Activated CD4-positive, CD25-positive, alpha-beta regulatory T cell treated with anti-CD3 and anti-CD28 coated beads, Interleukin-2, amount 50 U/mL, for 24 hours (primary cell): ENCODE results near the gene WNK1.
"Not testable (repeated sequence)": the region's sequence is repeated elsewhere in the genome, so short reads cannot be mapped to it uniquely, and the experiment has no call there.

Experiments
- ATAC-seq, 2 donors: fragments of 150-1000 bp; cut with Tn5 transposase; one replicate each; pipeline ENCODE4 v1.10.0; 2021; ENCODE audit warnings: mild to moderate bottlenecking in 1 of 2, moderate library complexity in 1 of 2

The WNK1 gene

DNA sequence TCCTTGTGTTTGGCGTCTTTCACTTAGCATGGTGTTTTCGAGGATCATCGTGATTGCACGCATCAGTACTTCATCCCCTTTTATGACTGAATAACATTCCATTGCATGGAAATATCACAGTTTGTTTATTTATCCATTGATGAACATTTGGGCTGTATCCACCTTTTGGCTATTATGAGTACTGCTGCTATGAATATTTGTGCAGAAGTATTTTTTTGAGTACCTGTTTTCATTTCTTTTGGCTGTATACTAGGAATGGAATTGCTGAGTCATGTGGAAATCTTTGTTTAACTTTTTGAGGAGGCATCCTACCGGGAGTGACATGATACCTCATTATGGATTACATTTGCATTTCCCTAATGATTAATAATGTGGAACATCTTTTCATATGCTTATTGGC is 66.4 kb downstream of the WNK1 start:
- ATAC-seq = no peak

DNA sequence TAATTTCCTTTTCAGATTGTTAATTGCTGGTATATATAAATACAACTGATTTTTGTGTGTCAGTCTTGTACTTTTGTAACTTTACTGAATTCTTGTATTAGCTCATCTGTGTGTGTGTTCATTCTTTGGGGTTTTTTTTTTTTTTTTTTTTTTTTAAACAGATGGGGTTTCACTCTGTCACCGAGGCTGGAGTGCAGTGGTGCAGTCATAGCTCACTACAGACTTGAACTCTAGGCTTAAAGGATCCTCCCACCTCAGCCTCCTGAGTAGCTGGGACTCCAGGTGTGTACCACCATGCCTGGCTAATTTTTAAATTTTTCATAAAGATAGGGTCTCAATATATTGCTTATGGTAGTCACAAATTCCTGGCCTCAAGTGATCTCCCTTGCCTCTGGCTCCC is 68.0 kb downstream of the WNK1 start:
- peak; percentile 68 to 74 for ATAC-seq

DNA sequence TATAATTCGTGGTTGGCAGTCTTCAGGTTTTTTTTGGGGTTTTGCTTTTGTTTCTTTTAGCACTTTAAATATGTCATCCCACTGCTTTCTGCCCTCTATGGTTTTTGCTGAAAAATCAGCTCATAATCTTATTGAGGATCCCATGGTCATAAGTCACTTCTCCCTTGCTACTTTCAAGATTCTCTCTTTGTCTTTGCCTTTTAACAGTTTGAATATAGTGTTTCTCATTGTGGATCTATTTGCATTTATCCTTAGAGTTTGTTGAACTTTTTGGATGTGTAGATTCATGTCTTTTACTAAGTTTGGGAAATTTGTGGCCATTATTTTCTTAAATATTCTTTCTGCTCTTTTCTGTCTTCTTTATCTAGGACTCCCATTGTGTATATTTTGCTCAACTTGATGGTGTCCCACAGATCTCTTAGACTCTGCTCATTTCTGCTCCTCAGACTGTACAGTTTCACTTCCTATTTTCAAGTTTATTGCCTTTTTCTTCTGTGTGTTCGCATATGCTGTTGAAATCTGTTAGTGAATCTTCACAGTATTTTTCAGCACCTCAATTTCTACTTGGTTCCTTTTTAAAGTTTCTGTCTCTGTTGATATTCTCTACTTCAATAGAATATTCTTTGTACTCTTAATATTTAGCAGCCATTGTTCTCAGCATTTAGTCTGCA is 70.8 kb downstream of the WNK1 start:
- ATAC-seq = no peak

DNA sequence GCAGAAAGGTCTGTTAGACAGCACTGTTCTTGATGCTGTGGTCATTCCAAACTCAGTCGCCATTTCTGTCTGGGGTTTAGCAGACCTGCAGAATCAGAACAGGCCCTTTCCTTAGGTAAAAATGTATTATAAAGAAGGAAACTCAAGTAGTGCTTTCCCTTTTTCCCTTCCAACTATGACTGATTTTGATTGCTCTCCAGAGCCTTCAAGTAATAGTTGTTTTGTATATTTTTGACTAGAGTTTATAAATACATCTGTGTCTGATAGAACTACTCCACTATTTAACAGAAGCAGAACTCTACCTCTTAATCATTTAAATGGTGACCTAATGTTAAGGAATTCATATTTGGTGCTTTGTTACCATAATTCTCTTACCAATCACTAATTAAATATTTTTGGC is 74.0 kb downstream of the WNK1 start:
- no peak for ATAC-seq

DNA sequence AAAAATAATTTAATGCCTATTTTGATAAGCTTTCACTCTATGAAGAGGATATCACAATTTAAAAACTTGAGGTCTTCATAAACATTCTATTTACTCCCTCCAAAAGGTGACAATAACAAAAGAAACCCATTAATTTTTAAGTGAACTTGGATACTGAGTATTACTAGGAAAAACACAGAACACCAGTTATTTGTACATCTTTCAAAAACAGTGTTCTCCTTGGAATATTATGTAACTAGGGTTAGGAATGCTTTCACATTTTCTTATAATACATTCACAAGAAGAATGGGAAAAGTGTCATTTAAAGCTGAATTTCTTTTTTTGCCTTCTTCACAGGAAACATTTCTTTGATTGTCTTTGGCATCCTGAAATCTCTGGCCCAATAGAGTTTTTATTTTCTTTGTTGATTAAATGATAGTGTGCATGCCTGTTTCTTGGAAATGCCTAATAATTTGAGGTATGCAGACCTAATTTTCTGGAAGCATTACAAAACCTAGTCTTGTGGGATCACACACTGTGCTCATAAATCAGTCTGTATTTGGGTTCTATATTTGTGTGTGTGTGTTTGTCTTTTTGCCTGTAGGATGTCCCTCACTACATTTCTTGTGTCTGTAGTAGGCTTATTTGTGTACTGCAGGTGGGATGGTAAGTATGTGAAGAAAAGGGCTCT is 76.5 kb downstream of the WNK1 start:
- no peak for ATAC-seq

DNA sequence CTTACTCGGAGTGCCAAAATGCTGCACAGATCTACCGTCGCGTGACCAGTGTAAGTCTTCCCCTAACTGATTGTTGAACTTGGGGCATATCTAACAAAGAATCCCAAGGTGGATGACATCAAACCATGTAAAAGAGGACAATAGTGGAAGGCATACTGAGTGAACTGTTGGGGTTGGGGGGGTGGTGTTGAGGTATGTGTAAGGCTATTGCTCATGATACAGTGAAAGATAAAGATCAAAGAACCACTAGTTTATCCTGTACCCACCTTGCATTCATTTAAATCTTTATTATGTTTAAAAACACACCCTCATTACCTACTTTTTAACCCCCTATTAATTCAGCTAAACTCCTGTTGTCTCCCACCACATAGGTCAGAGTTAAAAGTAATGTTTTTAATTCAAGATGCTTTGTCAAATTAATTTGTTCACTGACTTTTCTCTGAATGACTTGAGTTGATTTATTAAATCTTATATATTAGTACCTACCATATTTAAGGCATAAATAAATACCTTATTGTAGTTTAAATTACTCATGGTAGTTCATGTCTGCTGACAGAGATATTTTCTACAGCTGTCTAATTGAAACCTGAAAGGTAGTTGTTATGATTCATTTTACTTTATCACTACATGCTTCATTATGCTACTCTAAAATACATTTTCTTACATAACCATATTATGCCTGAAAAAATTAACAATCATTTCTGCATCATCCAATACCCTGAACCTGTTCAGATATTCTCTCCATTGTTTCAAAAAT is 77.9 kb downstream of the WNK1 start:
- ATAC-seq = peak; percentile 72 to 77

DNA sequence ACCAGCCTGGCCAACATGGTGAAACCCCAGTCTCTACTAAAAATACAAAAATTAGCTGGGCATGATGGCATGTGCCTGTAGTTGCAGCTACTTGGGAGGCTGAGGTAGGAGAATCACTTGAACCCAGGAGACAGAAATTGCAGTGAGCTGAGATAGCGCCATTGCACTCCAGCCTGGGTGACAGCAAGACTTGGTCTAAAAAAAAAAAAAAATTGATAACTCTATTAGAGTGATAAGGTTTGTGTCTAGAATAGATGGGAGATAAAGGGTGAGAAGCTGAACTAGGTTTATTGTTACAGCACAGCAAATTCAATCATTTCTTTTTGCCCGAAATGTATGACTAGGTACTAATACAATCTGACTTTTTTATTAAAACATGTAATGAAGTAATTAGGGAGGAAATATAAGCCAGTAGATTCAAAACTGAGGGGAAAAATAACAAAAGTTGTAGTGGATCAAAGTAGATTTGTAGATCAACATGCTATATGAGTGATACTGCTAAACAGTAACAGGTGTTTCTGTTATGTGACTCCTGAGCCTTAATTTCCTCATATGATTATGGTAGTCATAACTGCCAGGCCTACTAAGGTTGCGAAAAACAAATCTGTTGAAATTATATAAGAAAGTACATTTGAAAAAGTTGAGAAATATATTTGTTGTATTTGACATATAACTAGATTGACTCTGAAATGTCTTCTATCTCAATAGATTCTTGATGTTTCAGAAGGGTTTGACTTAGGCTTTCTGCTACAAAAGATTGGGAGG is 83.6 kb downstream of the WNK1 start:
- peak in 1 of 2 donors; percentile 38 for ATAC-seq

DNA sequence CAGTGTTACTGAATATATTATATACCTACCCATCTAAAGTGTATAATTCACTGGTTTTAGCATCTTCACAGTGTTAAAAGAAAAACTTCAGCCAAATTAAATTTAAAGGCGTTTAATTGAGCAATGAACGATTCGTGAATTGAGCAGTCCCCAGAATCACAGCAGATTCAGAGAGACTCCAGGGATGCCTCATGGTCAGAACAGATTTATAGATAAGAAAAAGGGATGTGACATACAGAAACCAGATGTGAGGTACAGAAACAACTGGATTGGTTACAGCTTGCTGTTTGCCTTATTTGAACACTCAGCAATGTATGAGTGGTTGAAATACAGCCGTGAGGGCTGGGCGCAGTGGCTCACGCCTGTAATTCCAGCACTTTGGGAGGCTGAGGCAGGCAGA is 84.6 kb downstream of the WNK1 start:
- no peak for ATAC-seq

DNA sequence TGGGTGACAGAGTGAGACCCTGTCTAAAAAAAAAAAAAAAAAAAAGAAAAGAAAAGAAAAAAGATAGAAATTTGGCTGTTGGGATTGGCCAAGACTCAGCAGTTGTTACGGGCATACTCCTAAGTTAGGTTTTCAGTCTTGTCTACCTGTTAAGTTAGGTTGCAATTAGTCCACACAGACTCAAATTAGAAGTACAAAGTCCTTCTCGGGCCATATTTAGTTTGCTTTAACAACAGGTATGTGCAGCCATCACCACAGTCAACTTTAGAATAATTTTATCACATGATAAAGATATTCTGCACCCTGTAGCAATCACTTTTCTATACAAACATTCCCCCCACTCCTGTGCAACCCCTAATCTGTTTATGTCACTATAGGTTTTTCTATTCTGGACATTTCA is 85.2 kb downstream of the WNK1 start:
- no peak for ATAC-seq

DNA sequence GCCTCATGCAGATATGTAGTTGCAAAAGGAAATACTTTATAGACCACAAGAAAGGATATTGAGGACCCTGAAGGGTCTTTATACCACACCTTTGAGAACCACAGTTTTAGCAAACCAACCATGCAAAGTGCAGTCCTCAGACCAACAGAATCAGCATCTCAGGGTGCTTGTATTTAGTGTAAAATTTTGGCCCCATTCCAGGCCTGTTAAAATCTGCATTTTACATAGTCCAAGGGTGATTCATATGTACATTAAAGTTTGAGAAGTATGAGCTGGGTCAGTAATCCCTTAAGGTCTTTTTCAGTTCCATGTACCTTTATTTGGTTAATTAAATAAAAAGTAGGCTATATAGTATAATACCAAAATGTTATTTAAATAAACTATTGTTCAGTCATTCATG is 91.2 kb downstream of the WNK1 start:
- no peak for ATAC-seq

DNA sequence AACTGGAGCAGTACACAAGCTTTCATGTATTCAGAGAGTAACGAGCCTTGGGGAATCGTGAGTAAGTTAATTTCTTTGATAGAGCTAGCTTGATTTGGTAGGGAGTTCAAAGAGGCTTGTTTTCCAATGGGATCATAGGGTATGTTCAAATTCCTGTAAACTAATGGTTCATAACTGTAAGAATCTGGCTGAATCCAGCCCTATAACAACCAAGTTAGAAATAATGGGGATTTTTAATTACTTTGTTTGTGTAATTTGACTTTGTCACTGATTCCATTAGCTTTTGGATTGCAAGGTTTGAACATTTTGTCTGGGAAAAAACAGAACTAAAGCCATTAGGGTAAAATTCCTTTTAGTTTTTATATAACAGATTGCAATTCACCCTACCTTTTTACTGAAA is 94.0 kb downstream of the WNK1 start:
- no peak for ATAC-seq

DNA sequence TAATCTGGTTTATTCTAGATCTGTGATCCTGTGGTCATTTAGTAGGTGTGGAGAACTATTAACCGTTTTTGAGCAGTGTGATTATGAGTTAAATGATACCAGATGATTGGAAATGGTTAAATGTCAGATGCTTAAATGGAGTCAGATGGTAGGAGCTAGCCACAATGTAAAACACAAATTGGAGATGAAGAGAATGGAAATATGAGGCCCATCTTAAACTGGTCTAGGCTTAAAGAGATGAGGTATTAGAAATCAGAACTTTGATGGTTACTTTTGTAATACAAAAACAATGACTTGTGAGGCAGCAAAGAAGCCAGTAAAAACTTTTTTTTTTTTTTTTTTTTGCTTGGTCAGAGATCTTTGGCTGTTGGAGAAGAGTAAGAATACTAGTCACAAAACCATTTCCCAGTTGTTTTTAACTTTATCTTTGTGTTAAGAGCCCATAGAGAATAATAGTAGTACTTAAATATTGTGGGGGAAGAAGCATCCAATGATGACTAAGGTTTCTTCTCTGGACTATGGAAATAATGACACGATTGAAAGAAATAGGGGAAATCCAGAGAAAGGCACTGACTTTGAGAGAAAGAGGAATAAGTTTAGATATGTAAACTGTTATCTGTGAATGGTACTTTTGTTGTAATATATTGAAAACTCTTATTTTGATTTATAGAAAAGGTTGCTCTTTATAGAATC is 95.9 kb downstream of the WNK1 start:
- ATAC-seq = peak; percentile 78 to 79

DNA sequence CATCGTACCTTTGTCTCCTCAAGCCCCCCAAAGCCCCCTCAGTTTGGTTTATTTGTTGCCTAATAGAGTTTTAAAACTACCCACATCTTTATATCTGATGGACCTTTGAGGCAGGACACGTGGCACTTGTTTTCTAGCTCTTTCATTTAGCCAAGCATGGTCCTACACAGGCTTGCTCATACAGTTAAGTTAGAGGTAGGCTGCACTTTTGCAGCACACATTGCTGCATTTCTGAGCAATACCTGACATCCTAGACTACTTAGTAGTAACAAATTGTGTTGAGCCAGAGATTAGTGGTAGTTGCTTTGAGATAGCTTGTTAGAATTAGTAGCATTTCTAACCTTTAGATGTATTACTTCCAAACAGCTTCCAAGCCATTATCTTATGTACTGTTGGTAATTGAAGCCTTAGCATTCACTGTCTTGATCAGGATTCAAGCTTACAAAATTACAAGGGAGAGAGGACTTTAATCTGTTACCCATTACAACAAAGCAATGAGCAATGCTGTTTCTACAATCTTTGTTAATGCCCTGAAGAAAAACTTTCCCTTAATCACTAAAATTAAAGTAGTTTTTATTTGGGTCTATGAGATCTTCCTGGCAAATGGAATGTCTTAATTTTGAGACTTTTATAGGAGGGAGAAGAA is 96.6 kb downstream of the WNK1 start:
- ATAC-seq = peak; percentile 54 to 62

DNA sequence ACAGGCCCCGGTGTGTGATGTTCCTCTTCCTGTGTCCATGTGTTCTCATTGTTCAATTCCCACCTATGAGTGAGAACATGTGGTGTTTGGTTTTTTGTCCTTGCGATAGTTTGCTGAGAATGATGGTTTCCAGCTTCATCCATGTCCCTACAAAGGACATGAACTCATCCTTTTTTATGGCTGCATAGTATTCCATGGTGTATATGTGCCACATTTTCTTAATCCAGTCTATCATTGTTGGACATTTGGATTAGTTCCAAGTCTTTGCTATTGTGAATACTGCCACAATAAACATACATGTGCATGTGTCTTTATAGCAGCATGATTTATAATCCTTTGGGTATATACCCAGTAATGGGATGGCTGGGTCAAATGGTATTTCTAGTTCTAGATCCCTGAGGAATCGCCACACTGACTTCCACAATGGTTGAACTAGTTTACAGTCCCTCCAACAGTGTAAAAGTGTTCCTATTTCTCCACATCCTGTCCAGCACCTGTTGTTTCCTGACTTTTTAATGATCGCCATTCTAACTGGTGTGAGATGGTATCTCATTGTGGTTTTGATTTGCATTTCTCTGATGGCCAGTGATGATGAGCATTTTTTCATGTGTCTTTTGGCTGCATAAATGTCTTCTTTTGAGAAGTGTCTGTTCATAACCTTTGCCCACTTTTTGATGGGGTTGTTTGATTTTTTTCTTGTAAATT is 97.5 kb downstream of the WNK1 start:
- not testable (repeated sequence) for ATAC-seq

DNA sequence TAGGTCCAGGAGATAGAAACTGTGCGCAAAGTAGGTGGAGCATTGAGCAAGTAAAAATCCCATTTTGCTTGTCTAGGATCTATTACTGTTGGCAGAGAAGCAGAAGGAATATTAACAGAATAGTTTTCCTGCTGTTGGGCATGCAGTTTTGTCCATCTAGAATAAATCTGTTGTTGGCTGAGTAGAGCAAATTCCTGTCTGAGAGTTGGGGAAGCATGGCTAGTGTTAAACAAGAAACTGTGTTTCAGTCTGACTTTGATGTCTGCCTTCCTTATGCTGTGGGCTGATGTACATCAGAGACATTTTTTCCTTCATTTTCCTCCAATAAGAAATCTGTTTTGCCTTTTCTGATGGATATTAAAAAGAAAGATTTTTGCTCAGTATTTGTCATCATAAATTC is 99.0 kb downstream of the WNK1 start:
- no peak for ATAC-seq

DNA sequence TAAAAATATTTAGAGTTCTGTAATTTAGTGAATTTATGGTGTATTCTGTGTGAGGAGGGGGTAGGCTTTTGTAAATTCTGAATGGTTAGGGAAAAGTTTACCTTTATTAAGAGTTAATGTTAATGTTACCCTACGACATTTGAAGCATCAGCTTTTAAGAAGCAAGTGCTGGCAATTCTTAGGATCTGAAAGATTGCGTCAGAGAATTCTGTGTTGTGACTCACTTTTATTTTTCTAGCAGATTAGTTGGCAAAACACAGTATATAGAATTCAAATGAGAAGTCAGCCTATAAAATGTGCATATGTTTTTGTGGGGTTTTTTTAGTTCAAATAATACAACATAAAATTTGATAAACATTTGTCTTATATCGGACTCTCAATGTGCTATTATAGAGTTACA is 99.5 kb downstream of the WNK1 start:
- no peak for ATAC-seq

DNA sequence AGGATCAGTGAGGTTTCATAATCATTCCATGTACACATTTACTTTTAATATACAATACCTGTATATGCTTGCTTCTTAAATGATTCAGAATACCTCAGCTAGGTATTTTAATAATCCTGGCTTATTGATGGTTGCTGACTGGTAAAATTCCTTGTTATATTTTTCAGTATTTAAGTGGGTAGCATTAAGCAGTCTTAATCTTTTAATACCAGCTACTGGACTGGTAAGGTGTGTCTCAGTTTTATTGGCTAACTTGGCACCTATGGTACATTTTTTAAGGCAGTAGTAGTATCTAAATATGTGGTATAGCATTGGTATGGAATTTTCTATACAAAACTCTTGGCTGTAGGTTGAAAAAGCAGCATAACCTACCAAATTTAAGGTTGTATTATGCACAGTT is 100.5 kb downstream of the WNK1 start:
- ATAC-seq = no peak

DNA sequence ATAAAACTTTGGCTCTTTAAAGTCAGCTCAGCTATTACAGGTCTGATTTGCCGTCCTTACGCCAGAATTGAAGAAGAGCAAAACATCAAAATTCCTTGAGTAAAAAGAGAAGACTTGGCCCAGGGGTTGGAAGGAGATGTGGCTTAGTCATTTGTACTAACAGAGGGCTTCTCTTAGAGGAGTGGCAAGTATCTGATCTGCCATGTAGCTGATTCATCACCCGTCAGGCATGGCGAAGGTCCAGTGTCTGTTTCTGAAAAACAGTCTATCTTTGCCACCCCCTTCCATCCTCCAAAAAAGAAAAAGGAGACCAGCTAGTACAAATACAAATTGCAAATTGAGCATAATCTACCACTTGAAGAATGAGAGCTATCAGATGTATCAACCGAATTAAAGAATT is 105.2 kb downstream of the WNK1 start:
- ATAC-seq = no peak

DNA sequence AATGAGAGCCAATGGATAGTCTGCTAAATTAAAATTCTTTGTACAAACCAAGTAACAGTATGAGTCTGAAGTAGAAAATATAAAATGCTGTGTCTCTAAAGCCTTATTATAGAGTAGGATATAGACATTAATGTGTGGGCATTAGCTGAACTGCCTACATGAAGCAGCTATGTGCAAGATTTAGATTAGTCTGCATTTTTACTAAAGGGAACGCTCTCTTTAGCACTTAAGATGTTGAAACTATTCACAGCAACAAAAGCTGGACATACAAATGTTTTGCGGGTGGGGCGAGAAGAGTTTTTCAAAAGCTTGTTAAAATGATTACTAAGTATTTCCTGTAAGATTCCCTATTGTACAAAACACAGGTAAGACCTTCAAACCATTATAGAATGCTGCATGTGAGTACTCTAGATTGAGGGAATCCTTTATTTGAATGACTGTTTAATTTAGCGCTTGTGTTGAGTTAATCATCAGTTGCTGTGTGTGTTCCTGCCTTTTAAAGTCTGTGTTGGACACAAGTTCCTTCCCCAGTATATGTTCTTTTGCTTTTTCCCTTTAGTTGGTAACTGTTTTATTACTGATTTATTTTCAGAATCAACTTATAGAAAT is 110.0 kb downstream of the WNK1 start:
- ATAC-seq = no peak

DNA sequence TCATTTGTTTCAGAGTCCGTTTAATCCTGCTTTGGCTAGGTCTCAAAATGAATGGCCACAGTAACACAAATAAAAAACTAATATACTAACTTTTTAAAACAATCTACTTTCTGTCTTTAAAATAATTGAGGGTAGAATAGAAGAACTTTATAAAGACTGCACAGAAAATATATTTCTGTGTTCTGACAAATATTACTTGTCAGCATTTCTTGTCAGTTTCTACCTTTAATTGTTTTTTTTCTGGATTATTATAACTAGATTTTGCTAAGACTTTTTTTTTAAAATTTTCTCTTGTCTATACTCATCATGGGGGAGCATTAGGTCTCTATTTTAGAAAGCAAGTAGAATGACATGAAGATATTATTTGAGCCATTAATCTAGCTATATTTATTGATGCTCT is 110.9 kb downstream of the WNK1 start:
- ATAC-seq = no peak

DNA sequence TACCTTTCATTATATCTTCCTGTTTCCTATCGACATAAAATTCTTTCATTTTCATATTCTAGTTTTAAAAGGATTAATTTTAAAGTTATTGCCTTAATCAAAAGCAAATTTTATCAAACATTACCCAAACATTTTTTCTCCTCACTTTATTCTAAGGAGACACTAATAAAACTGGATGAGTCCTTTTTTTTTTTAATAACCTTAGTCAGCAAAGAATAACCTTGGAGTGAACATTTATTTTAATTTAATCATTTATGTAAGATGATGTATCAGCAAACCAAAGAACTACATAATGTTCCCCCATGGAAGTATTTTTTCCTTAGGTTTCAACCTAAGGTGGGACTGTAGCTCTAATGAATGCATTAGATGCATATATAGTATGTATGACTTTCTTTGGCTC is 113.2 kb downstream of the WNK1 start:
- no peak for ATAC-seq
